Measurements from ENCODE around the gene PPM1B.
"Not testable (repeated sequence)": the region's sequence is repeated elsewhere in the genome, so short reads cannot be mapped to it uniquely, and the experiment has no call there.

Gene PPM1B

DNA sequence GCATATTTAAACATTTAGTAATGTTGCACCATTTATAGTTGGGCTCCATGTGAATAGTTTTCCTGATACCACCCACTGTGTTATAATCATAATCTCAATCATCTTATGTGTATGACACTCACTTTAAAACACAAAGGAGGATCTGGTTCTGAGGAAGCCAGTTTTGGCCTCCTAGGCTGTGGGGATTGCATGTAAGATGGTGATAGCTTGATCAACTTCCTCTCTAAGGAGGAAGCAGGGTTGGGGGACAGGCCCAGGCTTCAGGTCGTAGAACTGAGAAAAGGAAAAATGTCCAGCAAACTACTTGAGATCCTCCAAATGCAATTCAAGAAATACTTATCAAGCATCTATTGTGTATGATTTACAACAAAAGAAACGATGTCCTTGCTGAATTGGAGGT lies 4.9 kb upstream of the PPM1B start:
- no peak for DNase-seq (ENCODE audit: low spot score)

DNA sequence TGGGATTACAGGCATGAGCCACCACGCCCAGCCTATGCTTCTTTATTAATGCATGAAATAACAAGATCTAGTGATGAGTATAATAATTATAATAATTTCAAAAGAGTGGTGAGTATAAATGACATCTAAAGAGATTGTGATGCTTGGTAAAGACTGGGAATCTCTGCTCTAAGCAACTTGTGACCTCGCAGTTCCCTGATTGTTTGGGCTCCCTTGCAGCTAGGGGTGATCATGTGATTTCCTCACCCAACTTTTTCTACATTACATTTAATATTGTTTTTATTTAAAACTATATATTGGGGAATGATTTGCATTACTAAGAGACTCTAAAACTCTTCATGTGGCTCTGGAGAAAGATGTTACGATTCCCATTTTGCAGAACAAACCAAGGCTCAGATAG lies 4.1 kb upstream of the PPM1B start:
- no peak for DNase-seq (ENCODE audit: low spot score)

DNA sequence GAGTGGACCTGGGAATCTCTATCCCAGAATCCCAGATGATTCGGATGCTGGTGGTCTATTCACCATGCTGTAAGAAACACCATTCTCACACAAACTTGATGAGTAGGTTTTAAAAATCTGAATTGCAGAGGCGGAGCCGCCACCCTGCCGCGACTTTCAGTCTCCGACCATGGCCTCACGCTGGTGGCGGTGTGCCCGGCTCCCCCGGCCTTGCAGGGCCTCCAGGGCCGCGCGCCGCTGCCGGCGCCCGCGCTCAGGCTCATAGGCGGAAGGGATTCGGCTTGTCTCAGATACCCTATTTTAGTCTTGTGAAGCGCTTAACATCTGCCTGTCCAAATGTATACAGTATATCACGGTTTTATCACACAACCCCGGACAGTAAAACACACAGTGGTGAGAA lies 2.6 kb upstream of the PPM1B start:
- DNase-seq (ENCODE audit: low spot score), result no peak

DNA sequence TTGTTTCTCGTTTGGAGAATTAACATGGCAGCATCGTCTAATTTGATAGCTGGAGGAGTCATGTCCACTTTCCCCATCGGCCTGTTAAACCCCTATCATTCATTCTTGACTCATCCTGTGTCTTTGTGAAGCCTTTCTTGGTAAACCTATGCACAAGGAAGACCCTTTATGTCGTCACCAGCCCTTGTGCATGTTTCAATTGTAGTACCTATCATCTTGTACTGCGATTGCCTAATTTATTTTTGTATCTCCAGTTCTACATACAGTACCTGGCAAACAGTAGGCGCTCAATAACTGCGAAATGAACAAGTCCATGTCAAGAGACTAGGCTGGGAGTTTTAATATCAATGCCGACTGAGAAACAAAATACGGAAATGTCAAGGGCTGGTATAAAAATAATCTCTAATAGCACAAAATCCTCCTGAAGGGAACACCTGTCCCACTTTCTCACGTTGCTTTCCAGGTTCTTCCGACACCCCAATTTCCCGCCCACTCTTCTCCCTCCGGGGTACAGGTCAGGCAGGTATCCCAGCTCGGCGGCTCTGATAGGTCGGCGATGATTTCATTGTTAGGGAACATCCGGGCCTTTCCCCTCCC lies 1.3 kb upstream of the PPM1B start:
- peak; percentile 24 for DNase-seq (ENCODE audit: low spot score)

DNA sequence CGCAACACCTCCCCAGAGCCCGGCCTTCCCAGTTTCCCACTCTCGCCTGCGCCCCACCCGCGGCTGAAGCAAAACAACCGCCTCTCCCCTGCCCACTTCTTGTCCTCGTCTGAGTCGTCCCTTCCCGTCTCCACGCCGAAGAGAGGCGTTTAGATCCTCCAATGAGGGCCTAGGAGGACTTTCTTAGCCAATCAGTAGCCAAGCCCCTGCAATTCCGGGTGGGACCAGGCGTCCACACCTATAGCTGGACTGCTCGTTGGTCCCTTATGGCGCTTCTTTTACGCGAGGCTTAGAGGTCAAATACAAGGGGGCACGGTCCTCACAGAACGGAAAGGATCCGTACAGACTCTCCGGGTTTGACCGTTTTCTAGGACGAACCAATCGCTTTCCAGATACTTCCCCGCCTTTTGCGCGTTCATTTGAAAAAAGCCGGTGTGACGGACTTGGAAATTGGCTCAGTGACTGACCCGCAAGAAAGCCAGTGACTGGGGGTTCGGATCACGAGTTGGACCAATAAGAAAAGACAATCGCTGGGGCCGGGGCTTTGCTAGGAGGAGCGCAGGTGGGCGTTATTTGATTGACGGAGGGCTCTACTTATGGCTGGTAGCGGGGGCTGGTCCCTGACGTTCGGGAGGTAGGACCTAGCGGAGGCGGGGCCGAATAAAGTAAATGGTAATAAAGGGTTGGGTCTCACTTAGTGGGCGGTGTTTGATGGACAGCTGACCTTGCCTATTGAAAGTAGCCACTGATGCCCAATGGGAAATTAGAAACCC lies 581 bp upstream of the PPM1B start:
- peak; percentile 100 for DNase-seq (ENCODE audit: low spot score)

DNA sequence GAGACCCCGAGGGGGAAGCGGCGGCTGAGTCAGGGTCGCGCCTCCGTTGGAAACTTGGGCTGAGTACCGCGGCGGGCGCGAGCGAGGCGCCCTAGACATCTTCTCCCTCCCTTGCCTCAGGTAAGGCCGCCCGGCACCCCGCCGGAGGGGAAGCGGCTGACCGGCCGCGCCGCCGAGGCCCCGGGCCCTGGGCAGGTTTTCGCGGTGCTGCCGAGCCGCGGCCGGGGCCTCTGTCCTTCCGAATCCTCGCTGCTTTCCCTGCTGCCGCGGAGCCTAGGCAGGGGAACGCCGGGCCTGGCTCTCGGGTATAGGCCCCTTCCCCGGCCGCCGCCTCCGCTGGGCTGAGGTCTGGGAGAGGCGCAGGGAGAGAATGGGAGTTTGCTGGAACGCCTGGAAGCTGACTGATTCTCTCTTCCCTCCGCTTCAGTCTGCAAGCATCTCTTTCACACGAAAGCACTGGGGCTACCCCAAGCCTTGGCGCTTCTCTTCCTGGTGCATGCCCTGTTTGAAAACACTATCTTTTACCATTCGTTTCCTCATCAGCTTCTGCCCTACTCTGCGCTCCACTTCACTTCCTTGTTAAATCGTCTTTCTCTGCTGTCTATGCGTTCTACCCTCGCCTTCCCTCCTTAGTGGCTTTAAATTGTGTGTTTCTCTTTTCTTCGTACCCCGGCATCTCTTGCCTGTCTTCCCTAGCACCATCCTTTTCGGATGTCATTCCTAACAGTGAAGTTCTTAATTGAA lies 652 bp downstream of the PPM1B start:
- DNase-seq (ENCODE audit: low spot score), result peak; percentile 80

DNA sequence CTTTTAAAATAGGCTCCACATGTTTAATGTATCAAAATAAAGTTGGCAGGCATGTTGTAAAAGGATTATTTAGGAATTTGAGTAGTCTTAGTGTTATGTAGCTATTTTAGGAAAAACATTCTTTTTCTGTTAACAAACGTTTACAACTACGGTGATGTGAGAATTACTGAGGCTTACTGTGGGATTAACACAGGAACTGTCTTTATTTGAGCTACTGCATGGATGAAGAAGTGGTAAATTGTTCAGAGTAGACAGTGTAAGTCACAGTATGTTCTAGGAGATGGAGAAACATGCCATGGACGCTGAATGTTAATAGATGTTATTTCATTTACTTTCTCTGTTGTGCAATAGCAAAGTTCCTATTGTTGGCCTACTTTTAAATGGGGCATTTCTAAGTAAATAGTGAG lies 1.6 kb downstream of the PPM1B start:
- peak; percentile 27 for DNase-seq (ENCODE audit: low spot score)

DNA sequence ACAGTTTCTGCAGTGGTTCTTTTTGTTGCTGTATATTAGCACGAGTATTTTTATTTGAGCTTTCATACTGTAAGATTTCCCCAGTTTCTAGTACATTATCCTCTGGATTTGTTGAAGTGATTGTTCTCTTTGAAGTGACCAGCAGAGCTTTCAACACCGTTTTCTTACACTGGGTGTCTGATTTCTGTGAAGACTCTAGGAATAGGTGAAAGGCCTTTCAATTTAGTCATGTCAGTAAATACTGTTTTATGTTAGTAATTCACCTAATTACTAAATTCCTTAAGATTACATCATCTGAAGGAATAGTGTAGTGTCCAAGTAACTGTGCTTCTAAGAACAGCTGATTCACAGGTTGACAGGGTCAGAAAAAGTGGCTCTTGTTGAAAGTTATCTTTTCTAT lies 2.3 kb downstream of the PPM1B start:
- DNase-seq (ENCODE audit: low spot score), result no peak

DNA sequence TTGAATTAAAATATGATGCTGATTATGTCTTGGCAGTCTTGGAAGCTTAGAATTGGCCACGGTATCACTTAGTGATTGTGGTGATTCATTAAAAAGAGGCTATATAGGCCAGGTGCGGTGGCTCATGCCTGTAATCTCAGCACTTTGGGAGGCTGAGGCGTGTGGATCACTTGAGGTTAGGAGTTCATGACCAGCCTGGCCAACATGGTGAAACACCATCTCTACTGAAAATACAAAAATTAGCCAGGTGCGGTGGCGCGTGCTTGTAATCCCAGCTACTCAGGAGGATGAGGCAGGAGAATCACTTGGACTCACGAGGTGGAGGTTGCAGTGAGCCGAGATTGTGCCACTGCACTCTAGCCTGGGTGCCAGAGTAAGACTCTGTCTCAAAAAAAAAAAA lies 2.8 kb downstream of the PPM1B start:
- not testable (repeated sequence) for DNase-seq (ENCODE audit: low spot score)

DNA sequence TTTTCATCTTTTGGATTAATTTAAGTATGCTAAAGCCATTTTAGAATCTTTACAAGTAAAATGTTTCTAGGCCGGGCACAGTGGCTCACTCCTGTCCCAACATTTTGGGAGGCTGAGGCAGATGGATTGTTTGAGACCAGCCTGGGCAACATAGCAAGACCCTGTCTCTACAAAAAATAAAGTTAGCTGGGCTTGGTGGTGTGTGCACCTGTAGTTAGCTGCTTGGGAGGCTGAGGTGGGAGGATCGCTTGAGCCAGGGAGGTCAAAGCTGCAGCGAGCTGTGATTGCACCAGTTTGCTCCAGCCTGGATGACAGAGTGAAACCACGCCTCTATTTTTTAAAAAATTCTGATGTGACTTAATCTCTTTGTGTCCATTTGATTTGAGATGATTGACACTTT lies 3.9 kb downstream of the PPM1B start:
- no peak for DNase-seq (ENCODE audit: low spot score)

DNA sequence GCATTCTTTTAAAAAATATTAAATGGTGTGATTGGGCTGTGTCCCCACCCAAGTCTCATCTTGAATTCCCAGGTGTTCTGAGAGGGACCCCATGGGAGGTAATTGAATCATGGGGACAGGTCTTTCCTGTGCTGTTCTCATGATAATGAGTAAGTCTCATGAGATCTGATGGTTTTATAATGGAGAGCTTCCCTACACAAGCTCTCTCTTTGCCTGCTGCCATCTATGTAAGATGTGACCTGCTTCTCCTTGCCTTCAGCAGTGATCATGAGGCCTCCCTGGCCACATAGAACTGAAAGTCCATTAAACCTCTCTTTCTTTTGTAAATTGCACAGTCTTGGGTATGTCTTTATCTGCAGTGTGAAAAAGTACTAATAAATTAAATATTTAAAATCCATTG lies 10.3 kb downstream of the PPM1B start:
- no peak for DNase-seq (ENCODE audit: low spot score)

DNA sequence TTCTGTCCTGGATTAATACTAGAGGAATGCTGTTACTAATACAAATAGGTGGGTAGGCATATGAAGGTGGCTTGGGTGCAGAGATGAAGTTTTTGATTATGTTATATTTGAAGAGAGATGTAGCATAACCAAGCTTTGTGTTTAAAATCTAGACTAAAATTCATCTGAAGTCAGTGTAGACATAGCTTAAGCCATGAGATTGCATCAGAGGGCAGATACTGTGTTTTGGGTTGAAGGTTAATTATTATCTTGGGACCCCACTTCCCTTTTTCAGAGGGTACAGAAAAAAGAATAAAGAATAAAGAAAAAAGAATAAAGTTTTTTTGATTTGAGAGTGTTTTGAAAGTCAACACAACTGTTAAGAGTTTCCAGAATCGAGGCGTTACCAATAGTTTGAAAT lies 13.0 kb downstream of the PPM1B start:
- no peak for DNase-seq (ENCODE audit: low spot score)

DNA sequence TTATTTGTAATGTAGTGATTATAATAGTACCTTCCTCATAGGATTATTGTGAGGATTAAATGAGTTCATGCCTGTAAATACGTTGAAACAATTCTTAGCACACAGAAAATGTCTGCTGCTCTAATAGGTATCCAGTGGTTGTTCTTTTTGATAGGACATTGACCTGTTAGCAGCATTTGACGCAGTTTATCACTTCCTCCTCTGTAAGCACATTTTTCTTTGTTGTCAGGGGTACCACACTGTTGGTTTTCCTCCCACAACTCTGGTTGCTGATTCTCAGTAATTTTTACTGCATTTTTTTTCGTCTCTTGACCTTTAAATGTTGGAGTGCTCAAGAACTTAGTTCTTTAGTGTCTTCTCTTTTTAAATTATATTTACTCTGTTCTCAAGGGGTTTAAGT lies 15.4 kb downstream of the PPM1B start:
- DNase-seq (ENCODE audit: low spot score), result no peak

DNA sequence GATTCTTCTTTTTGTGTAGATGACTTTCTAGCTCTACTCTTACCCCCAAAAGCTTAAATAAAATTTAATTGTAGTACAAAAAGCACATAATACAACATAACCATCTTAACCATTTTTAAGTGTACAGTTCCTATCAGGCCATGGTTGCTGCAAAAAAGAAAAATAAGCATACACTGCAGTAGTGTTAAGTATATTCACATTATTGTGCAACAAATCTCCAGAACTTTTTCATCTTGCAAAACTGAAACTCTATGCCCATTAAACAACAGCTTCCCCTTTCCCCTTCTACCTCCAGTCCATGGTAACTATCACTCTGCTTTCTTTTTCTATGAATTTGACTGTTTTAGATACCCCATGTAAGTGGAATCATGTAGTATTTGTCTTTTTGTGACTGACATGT lies 18.1 kb downstream of the PPM1B start:
- DNase-seq (ENCODE audit: low spot score), result no peak

DNA sequence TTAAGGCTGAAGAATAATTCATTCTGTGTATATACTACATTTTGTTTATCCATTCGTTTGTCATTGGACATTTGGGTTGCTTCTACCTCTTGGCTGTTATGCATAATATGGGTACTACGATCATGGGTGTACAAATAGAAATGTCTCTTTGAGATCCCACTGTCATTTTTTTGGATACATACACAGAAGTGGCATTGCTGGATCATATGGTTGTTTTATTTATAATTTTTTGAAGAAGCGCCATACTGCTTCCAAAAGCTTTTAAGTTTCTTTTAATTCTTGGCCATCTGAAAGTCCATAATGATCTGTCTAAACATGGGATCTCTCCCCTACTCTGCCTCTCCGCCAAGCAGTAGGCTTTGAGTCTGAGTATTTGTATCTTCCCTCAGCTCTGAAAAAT lies 18.6 kb downstream of the PPM1B start:
- DNase-seq (ENCODE audit: low spot score), result no peak

DNA sequence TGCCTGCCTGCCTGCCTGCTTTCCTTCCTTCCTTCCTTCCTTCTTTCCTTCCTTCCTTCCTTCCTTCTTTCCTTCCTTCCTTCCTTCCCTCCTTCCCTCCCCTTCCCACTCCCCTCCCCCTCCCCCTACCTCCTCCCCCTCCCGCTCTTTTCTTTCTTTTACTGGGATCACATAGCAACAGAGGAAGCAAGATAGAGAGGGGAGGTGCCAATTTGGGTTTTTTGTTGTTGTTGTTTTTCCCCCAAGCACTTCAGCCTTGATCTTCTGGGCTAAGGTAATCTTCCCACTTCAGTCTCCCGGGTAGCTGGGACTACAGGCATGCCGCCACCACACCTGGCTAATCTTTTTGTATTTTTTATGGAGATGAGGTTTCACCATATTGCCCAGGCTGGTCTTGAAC lies 20.0 kb downstream of the PPM1B start:
- no peak for DNase-seq (ENCODE audit: low spot score)

DNA sequence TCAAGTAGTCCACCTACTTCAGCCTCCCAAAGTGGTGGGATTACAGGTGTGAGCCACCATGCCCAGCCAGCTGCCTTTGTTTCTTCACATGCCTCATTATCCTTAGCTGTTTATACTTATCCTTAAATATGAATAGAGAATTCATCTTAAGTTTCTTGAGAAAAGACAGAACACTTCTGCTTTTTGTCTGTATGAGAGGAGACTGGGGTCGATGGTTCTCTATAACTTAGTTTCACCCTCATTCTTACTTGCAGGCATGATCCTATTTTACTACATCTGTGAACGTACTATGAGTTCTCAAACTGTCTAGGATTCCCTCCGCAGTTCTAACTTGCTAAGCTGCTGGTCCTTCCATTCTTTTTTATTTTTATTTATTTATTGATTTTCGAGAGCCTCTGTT lies 20.4 kb downstream of the PPM1B start:
- no peak for DNase-seq (ENCODE audit: low spot score)

DNA sequence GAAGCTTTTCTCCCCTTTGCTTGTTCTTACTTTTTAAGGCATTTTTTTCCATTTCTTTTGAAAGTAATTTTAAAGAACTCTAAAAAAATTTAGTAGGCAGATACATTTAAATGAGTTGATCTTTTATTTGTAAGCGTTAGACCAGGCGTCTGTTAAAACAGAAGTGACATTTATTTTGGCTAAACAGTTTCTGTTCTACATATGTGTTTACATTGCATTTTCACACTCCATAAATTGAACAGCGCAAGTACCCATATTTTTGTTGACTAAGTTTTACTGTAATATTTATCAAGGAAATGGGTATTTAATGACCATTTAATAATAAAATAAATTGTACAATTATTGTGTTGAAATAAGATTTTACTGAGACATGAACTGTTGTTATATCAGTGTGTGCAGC lies 21.9 kb downstream of the PPM1B start:
- DNase-seq (ENCODE audit: low spot score), result no peak

DNA sequence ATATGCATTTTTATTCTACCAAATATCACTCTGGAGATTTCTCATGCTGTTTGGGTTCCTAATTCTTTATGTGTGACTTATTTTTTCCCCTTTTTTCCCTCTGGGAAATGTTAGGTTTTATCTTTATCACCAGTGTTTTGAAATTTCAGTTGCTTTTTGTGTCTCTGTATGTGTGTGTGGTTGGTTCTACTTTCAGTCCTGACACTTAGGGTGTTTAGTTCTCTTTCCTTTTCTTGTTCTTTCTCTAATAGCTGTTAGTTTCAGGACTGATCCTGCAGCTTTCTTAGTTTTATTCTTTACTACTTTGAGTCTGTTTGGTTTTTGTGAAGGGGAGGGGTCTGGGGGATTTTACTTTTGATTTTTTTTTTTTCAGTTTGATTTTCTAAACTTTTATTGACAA lies 23.1 kb downstream of the PPM1B start:
- no peak for DNase-seq (ENCODE audit: low spot score)

DNA sequence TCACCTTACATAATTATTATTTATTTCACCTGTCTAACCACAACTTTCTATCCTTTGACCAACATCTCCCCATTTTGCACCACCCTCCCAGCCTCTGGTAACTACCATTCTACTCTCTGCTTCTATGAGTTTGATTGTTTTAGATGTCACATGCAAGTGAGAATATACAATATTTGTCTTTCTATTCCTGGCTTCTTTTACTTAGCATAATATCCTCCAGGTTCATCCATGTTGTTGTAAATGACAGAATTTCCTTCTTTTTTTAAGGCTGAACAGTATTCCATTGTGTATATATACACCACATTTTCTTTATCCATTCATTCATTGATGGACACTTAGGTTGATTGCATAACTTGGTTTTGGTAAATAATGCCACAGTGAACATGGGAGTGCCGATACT lies 24.0 kb downstream of the PPM1B start:
- no peak for DNase-seq (ENCODE audit: low spot score)

DNA sequence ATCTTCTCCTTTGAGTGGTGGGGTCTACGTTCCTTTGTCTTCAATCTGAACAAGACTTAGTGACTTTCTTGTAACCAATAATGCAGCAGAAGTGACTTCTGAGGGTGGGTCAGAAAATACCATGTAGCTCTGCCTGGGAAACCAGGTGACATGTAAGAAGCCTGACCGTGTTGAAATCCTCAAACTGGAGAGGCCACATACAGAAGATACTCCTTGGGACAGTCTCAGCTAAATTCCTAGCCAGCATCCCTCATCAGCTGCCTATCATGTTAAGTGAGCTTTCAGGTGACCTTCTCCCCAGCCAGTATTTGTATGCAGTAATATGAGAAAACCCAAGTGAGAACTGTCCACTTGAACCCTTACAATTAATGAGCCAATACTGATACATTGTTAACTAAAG lies 27.0 kb downstream of the PPM1B start:
- DNase-seq (ENCODE audit: low spot score), result no peak

DNA sequence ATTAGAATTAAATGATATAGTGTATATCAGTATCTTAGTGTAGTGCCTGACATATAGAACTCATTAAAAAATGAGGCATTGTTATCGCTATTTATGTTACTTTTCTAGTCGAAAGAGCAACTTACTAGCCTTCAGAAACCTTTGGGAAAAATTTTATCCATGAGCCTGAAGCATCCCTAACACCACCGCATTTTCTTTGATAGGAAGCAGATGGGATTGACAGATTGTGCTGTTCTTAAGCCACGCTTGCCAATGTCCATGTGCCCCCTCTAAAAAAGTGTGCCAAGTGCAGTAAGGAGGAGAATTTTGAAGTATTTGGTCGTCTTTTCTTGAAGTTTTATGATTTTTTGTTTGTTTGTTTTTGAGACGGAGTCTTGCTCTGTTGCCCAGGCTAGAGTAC lies 29.1 kb downstream of the PPM1B start:
- DNase-seq (ENCODE audit: low spot score), result no peak

DNA sequence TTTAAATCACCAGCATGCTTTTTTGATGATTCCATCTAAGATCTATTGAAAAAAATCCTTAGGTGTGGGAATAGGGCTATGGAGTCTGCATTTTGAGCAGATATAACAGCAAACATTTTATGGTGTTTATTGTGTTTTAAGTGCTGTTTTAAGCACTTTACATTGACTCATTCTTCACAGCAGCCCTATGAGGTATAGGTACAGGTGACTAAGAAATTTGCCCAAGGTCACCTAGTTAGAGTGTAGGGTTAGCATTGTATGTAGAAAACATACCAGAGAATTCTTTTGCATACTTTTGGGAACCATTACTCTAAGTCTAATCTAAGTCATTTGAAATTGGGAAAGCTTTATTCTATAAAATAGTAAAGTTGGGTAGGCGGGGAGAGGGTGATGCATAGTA lies 31.3 kb downstream of the PPM1B start:
- no peak for DNase-seq (ENCODE audit: low spot score)

DNA sequence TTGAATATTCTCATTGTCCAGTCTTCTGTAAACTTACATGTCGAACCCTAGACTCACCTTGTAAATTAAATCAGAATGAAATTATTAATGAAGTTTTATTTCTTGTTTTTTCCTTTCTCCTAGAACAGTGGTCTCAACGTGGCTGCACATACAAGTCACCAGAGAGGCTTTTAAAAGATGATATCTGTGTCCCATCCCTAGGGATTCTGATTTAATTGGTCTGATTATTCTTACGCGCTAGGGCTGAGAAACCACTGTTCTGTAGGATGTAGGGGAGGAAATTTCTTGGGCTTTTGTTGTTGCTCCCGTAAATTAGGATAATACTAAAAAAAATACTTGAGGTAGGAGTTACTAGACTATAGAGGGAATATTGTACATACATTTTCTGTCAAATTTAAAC lies 32.1 kb downstream of the PPM1B start:
- no peak for DNase-seq (ENCODE audit: low spot score)

All from NAMALWA (cell line).